HepG2 (cell line): ENCODE results near the gene ABHD6. TPM values are rescaled to one million over a fixed set of nuclear protein-coding genes. Genes with fewer than 3 reads are reported as not detected.

Source experiments
- ARHGAP35 ChIP-seq: sonication (generic); formaldehyde crosslinking; IDR thresholded peaks from 2 replicates; pipeline ENCODE4 v1.9.0; 2022; ENCODE audit warnings: mild to moderate bottlenecking, inconsistent platforms, moderate library complexity, missing genetic modification reagents, borderline replicate concordance
- CC2D1A ChIP-seq: sonication (generic); formaldehyde crosslinking; IDR thresholded peaks from 2 replicates; pipeline ENCODE4 v1.8.1; 2023; ENCODE audit warnings: mild to moderate bottlenecking, missing genetic modification reagents
- CCDC6 ChIP-seq: sonication (generic); formaldehyde crosslinking; IDR thresholded peaks from 2 replicates; pipeline ENCODE4 v1.8.1; 2022; ENCODE audit warnings: mild to moderate bottlenecking, missing genetic modification reagents, moderate library complexity
- FIP1L1 ChIP-seq: fragments of 200-400 bp; formaldehyde crosslinking; IDR thresholded peaks from 2 replicates; pipeline ENCODE4 v1.6.1; 2018; ENCODE audit warnings: low read depth, mild to moderate bottlenecking, low read length, moderate library complexity, borderline replicate concordance; ENCODE audit not compliant: insufficient read depth
- FOXA3 ChIP-seq: IDR thresholded peaks from 2 replicates; pipeline ENCODE4 v1.6.1; 2016; ENCODE audit warnings: missing genetic modification reagents, missing compliant biosample characterization
- GATAD1 ChIP-seq: IDR thresholded peaks from 2 replicates; pipeline ENCODE4 v1.6.1; 2016; ENCODE audit warnings: missing genetic modification reagents, missing compliant biosample characterization
- HHEX ChIP-seq: IDR thresholded peaks from 2 replicates; pipeline ENCODE4 v1.6.1; 2016; ENCODE audit warnings: control low read depth
- HNRNPH1 ChIP-seq: fragments of 200-400 bp; formaldehyde crosslinking; optimal IDR thresholded peaks from 2 replicates; pipeline ENCODE3; 2017; ENCODE audit warnings: mild to moderate bottlenecking, low read depth, low read length
- IKZF4 ChIP-seq: sonication (generic); formaldehyde crosslinking; IDR thresholded peaks from 2 replicates; pipeline ENCODE4 v1.5.1; 2020; ENCODE audit warnings: borderline replicate concordance, mild to moderate bottlenecking, low read depth, missing genetic modification reagents; ENCODE audit errors: not compliant biosample characterization
- JUNB ChIP-seq: sonication (generic); formaldehyde crosslinking; IDR thresholded peaks from 2 replicates; pipeline ENCODE4 v1.8.0; 2022; ENCODE audit warnings: missing genetic modification reagents, mild to moderate bottlenecking, borderline replicate concordance
- MATR3 ChIP-seq: sonication (generic); formaldehyde crosslinking; IDR thresholded peaks from 2 replicates; pipeline ENCODE4 v1.4.0; 2020; ENCODE audit warnings: missing genetic modification reagents
- MED1 ChIP-seq: sonication (generic); formaldehyde crosslinking; IDR thresholded peaks from 2 replicates; pipeline ENCODE4 v1.4.0; 2020; ENCODE audit warnings: missing genetic modification reagents
- NR2C2 ChIP-seq: sonication (generic); formaldehyde crosslinking; IDR thresholded peaks from 2 replicates; pipeline ENCODE4 v1.4.0; 2020; ENCODE audit warnings: missing genetic modification reagents, mild to moderate bottlenecking, moderate library complexity, borderline replicate concordance
- PHF20 ChIP-seq: sonication (generic); formaldehyde crosslinking; IDR thresholded peaks from 2 replicates; pipeline ENCODE4 v1.5.0; 2020; ENCODE audit warnings: mild to moderate bottlenecking, missing genetic modification reagents
- PITX1 ChIP-seq: sonication (generic); formaldehyde crosslinking; IDR thresholded peaks from 2 replicates; pipeline ENCODE4 v1.5.1; 2020; ENCODE audit warnings: mild to moderate bottlenecking, missing genetic modification reagents
- REPIN1 ChIP-seq: sonication (generic); formaldehyde crosslinking; IDR thresholded peaks from 2 replicates; pipeline ENCODE4 v1.8.0; 2022; ENCODE audit warnings: missing genetic modification reagents, low read depth, mild to moderate bottlenecking, borderline replicate concordance
- SAP130 ChIP-seq: IDR thresholded peaks from 2 replicates; pipeline ENCODE4 v1.6.1; 2016; ENCODE audit warnings: low read depth
- SMAD3 ChIP-seq: sonication (generic); formaldehyde crosslinking; IDR thresholded peaks from 2 replicates; pipeline ENCODE4 v1.4.0; 2020; ENCODE audit warnings: missing genetic modification reagents
- SP5 ChIP-seq: IDR thresholded peaks from 2 replicates; pipeline ENCODE4 v1.6.1; 2016; ENCODE audit warnings: low read depth, borderline replicate concordance
- SRSF1 ChIP-seq: fragments of 200-400 bp; formaldehyde crosslinking; optimal IDR thresholded peaks from 2 replicates; pipeline ENCODE3; 2017; ENCODE audit warnings: mild to moderate bottlenecking, low read depth, low read length, moderate library complexity
- ZBTB4 ChIP-seq: sonication (generic); formaldehyde crosslinking; IDR thresholded peaks from 2 replicates; pipeline ENCODE4 v1.4.0; 2020; ENCODE audit warnings: missing genetic modification reagents, mild to moderate bottlenecking, borderline replicate concordance
- ZNF256 ChIP-seq: sonication (generic); formaldehyde crosslinking; conservative IDR thresholded peaks from 2 replicates; pipeline ENCODE4 v1.4.0; 2020; ENCODE audit warnings: missing genetic modification reagents
- ZNF335 ChIP-seq: sonication (generic); formaldehyde crosslinking; IDR thresholded peaks from 2 replicates; pipeline ENCODE4 v1.4.0; 2020; ENCODE audit warnings: missing genetic modification reagents
- ZNF577 ChIP-seq: sonication (generic); formaldehyde crosslinking; IDR thresholded peaks from 2 replicates; pipeline ENCODE4 v1.4.0; 2020; ENCODE audit warnings: mild to moderate bottlenecking, low read depth, missing genetic modification reagents, borderline replicate concordance
- ZNF746 ChIP-seq: sonication (generic); formaldehyde crosslinking; IDR thresholded peaks from 2 replicates; pipeline ENCODE4 v1.8.0; 2022; ENCODE audit warnings: mild to moderate bottlenecking, missing genetic modification reagents
- ZNF747 ChIP-seq: sonication (generic); formaldehyde crosslinking; IDR thresholded peaks from 2 replicates; pipeline ENCODE4 v1.8.1; 2023; ENCODE audit warnings: missing genetic modification reagents, mild to moderate bottlenecking, borderline replicate concordance
- polyA plus RNA-seq, 8 experiments: library from polyadenylated mRNA; depleted of rRNA in 3 of 8; stranded (reverse) in 7 of 8; unstranded in 1 of 8; fragments of >200 nt; fragmentation: Illumina TruSeq in 4 of 8; extraction: Trizol in 4 of 8; gene quantifications; 2 replicates each; pipeline versions ENCODE4 v1.2.1 to v1.2.3, GENCODE V29; 2011 to 2016; ENCODE audit warnings: low read depth in 4 of 8, missing spikeins in 1 of 8, mixed read lengths in 1 of 8; ENCODE audit not compliant: insufficient read depth in 1 of 8
- total RNA-seq, 5 experiments: library from RNA; depleted of rRNA; stranded (reverse); fragments of >200 nt; fragmentation: Illumina TruSeq; extraction: Trizol; gene quantifications; 2 replicates each; pipeline ENCODE4 v1.2.3, GENCODE V29; 2016; ENCODE audit warnings: low read depth in 1 of 5
- TF ChIP-seq, protein P1 (sequence below): IDR thresholded peaks from 2 replicates; pipeline ENCODE4 v1.6.1; 2016; ENCODE audit warnings: missing genetic modification reagents, missing compliant biosample characterization
- TF ChIP-seq, protein P2 (sequence below): sonication (generic); formaldehyde crosslinking; IDR thresholded peaks from 2 replicates; pipeline ENCODE4 v1.4.0; 2020; ENCODE audit warnings: missing genetic modification reagents

The ABHD6 gene
- total and polyA plus RNA-seq, 2 of the 13 experiments (the other 11 are each of a cell fraction or from before 2014, with no cell fraction given), result 9.0 to 17.2 TPM

DNA sequence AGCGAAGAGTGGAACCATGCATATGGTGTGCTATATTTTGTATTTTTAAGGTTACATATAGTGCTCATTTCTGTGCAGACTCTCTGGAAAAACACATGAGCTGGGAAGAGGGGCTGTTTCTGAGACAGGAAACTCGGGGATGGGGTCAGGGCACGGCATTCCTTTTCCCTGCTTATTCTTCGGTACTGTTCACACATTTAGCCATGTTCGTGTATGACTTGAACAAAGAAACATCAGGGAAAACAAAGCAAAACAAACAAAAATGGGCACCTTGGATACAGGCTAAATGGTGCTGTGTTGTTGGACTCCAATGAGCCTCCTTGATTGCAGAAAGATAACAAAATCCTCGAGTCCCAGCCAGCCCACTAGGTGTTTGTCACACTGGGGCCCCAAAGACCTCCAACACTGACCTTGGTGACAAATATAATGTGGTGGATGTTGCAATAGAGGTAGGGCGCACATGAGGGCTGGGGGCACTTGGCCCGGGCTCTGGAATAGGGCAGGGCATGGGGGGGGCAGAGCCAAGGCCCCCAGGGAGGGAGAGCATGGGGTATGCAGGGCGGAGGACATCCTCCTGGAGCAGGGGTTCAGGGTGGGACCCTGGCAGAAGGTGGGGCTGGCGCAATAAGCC lies 46.1 kb upstream of the ABHD6 start (continued):
- peak; percentile 73 for TF ChIP-seq SP5 (CRISPR knock-in tag)
- peak; percentile 84 for TF ChIP-seq MED1 (CRISPR knock-in tag)
- TF ChIP-seq, protein P1, sequence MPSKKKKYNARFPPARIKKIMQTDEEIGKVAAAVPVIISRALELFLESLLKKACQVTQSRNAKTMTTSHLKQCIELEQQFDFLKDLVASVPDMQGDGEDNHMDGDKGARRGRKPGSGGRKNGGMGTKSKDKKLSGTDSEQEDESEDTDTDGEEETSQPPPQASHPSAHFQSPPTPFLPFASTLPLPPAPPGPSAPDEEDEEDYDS (CRISPR knock-in tag), result no peak
- TF ChIP-seq GATAD1 (CRISPR knock-in tag), result peak; percentile 49; the same call in 1 of the 2 replicates
- no peak for TF ChIP-seq FIP1L1
- TF ChIP-seq MATR3 (CRISPR knock-in tag), result no peak
- TF ChIP-seq SRSF1, result no peak
- no peak for TF ChIP-seq ZNF335
- no peak for TF ChIP-seq JUNB (CRISPR knock-in tag)
- TF ChIP-seq, protein P2, sequence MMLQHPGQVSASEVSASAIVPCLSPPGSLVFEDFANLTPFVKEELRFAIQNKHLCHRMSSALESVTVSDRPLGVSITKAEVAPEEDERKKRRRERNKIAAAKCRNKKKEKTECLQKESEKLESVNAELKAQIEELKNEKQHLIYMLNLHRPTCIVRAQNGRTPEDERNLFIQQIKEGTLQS (CRISPR knock-in tag), result no peak
- TF ChIP-seq FOXA3 (CRISPR knock-in tag), result peak; percentile 77
- 0 out of 2 replicates have a peak, but pooled peaks have one; percentile 26 for TF ChIP-seq ZNF746
- no peak for TF ChIP-seq ARHGAP35 (CRISPR knock-in tag)
- TF ChIP-seq HHEX, result peak; percentile 80
- peak; percentile 38; the same call in 1 of the 2 replicates for TF ChIP-seq NR2C2 (CRISPR knock-in tag)
- no peak for TF ChIP-seq ZNF747
- TF ChIP-seq ZNF577 (CRISPR knock-in tag), result no peak
- peak; percentile 35; the same call in 1 of the 2 replicates for TF ChIP-seq REPIN1 (CRISPR knock-in tag)
- peak; percentile 70; the same call in 1 of the 2 replicates for TF ChIP-seq SMAD3 (CRISPR knock-in tag)
- TF ChIP-seq SAP130, result peak; percentile 53
- no peak for TF ChIP-seq HNRNPH1
- no peak for TF ChIP-seq IKZF4 (CRISPR knock-in tag)
- no peak for TF ChIP-seq PHF20
- TF ChIP-seq ZNF256 (CRISPR knock-in tag), result no peak
- TF ChIP-seq CCDC6, result 0 out of 2 replicates have a peak, but pooled peaks have one; percentile 36
- no peak for TF ChIP-seq CC2D1A (CRISPR knock-in tag)
- TF ChIP-seq PITX1 (CRISPR knock-in tag), result peak; percentile 67
- TF ChIP-seq ZBTB4 (CRISPR knock-in tag), result no peak
